OCI-LY3 (cell line): Measurements from ENCODE around the gene BPIFA1.

Source experiments
- CTCF ChIP-seq: fragments of 200-600, 300-600 bp; sonication (generic); IDR thresholded peaks from 2 replicates; pipeline ENCODE4 v1.5.1; 2014; ENCODE audit warnings: antibody characterized with exemption, low read length, low read depth
- EZH2phosphoT487 ChIP-seq: fragments of 200-600 bp; shearing (Covaris generic); IDR thresholded peaks from 2 replicates; pipeline ENCODE4 v1.6.1; 2018; ENCODE audit warnings: antibody characterized with exemption, mixed run types, low read depth

DNA sequence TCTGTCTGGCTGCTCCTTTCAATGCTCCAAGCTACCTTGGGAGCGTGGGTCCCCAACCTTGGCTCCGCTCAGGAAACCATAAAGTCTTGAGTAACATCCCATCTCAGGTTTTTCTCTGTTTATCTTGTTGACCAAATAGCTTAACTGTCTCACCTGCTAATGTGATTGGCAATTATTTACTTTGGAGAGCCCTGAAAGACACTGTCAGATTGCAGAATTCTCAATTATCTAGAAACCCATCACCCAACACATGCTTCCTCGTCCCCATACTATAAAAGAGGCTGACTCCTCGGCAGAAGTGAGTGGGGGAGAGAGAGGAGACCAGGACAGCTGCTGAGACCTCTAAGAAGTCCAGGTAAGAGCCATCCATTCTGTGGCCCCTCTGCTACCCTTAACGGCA, at the start of gene BPIFA1:
- TF ChIP-seq CTCF (no peak), EZH2phosphoT487 (no peak)
